IPS-18c (cell line): Measurements from ENCODE around the gene NPAS3.

Experiments used
- H3K4me3 ChIP-seq: 2 replicates; pipeline ENCODE4 v1.7.0; 2013; ENCODE audit warnings: low read depth, mild to moderate bottlenecking, low read length, moderate library complexity; ENCODE audit not compliant: insufficient read depth
- H3K9me3 ChIP-seq: one replicate; pipeline ENCODE4 v1.6.1; 2013; ENCODE audit warnings: mild to moderate bottlenecking, low read length, moderate library complexity; ENCODE audit not compliant: control insufficient read depth, insufficient read depth

The NPAS3 gene

GRCh38 chr14:33668066-33668465 lies 729.4 kb downstream of the NPAS3 start:
- H3K9me3 ChIP-seq, result no peaks in the 10 kb centered on the region
- H3K4me3 ChIP-seq, result no peak overlapping the region

GRCh38 chr14:33669111-33669510 lies 730.4 kb downstream of the NPAS3 start:
- Histone ChIP-seq H3K4me3 (no peak overlapping the region), H3K9me3 (no peaks in the 10 kb centered on the region)

GRCh38 chr14:33670235-33670634 lies 731.6 kb downstream of the NPAS3 start:
- H3K4me3 ChIP-seq, result no peak overlapping the region
- no peaks in the 10 kb centered on the region for H3K9me3 ChIP-seq

- Histone ChIP-seq H3K4me3 (no peak overlapping the region), H3K9me3 (no peaks in the 10 kb centered on the region)
These were observed 732.9 kb downstream of the NPAS3 start for GRCh38 chr14:33671556-33671955.

- H3K4me3 ChIP-seq, result no peak overlapping the region
- no peaks in the 10 kb centered on the region for H3K9me3 ChIP-seq
These were observed 736.2 kb downstream of the NPAS3 start for GRCh38 chr14:33674927-33675326.

GRCh38 chr14:33675415-33676130 lies 736.9 kb downstream of the NPAS3 start:
- H3K4me3 ChIP-seq, result no peak overlapping the region

GRCh38 chr14:33676135-33676566 lies 737.5 kb downstream of the NPAS3 start:
- no peak overlapping the region for H3K4me3 ChIP-seq
- H3K9me3 ChIP-seq, result no peaks in the 10 kb centered on the region

More at GRCh38 chr14:33675415-33676130, 736.9 kb downstream of the NPAS3 start:
- H3K9me3 ChIP-seq, result no peaks in the 10 kb centered on the region

- H3K4me3 ChIP-seq, result no peak overlapping the region
- H3K9me3 ChIP-seq, result no peaks in the 10 kb centered on the region
These were observed 738.2 kb downstream of the NPAS3 start for GRCh38 chr14:33676891-33677290.

GRCh38 chr14:33678005-33678404 lies 739.3 kb downstream of the NPAS3 start:
- no peaks in the 10 kb centered on the region for H3K9me3 ChIP-seq
- H3K4me3 ChIP-seq, result no peak overlapping the region

- Histone ChIP-seq H3K4me3 (no peak overlapping the region), H3K9me3 (no peaks in the 10 kb centered on the region)
These were observed 740.3 kb downstream of the NPAS3 start for GRCh38 chr14:33679025-33679424.

GRCh38 chr14:33679461-33680225 lies 741.0 kb downstream of the NPAS3 start:
- Histone ChIP-seq H3K4me3 (no peak overlapping the region), H3K9me3 (no peaks in the 10 kb centered on the region)

- H3K4me3 ChIP-seq, result no peak overlapping the region
- no peaks in the 10 kb centered on the region for H3K9me3 ChIP-seq
These were observed 742.2 kb downstream of the NPAS3 start for GRCh38 chr14:33680873-33681272.

GRCh38 chr14:33682760-33683159 lies 744.1 kb downstream of the NPAS3 start:
- Histone ChIP-seq H3K9me3 (no peaks in the 10 kb centered on the region), H3K4me3 (no peak overlapping the region)

- Histone ChIP-seq H3K9me3 (no peaks in the 10 kb centered on the region), H3K4me3 (no peak overlapping the region)
These were observed 746.3 kb downstream of the NPAS3 start for GRCh38 chr14:33685026-33685425.

GRCh38 chr14:33685698-33686097 lies 747.0 kb downstream of the NPAS3 start:
- H3K4me3 ChIP-seq, result no peak overlapping the region

GRCh38 chr14:33686218-33686617 lies 747.5 kb downstream of the NPAS3 start:
- H3K4me3 ChIP-seq, result no peak overlapping the region
- no peaks in the 10 kb centered on the region for H3K9me3 ChIP-seq

More at GRCh38 chr14:33685698-33686097, 747.0 kb downstream of the NPAS3 start:
- no peaks in the 10 kb centered on the region for H3K9me3 ChIP-seq

GRCh38 chr14:33686856-33687255 lies 748.2 kb downstream of the NPAS3 start:
- H3K4me3 ChIP-seq, result no peak overlapping the region
- no peaks in the 10 kb centered on the region for H3K9me3 ChIP-seq

GRCh38 chr14:33689680-33690079 lies 751.0 kb downstream of the NPAS3 start:
- no peaks in the 10 kb centered on the region for H3K9me3 ChIP-seq
- no peak overlapping the region for H3K4me3 ChIP-seq
